Thymus (tissue), 11 donors: ENCODE data around the gene NRG4. TPM values are rescaled to one million over a fixed set of nuclear protein-coding genes. Genes with fewer than 3 reads are reported as not detected.
"Not testable (repeated sequence)": the region's sequence is repeated elsewhere in the genome, so short reads cannot be mapped to it uniquely, and the experiment has no call there.

Source experiments
- DNase-seq, 9 donors: peaks; one replicate each; pipeline ENCODE4 v3.0.0-alpha.2; 2013; ENCODE audit warnings: low spot score in 9 of 9, low read depth in 6 of 9, missing footprints in 1 of 9
- H3K27ac ChIP-seq, 2 donors: one replicate each; pipeline ENCODE4 v1.5.1; 2013; ENCODE audit warnings: control low read depth in 1 of 2, low read depth in 1 of 2, low read length in 1 of 2, mild to moderate bottlenecking in 1 of 2, moderate library complexity in 1 of 2
- H3K27me3 ChIP-seq, 2 donors: one replicate each; pipeline ENCODE4 v1.5.1; 2013; ENCODE audit warnings: low read length in 1 of 2; ENCODE audit not compliant: control insufficient read depth in 2 of 2, insufficient read depth in 1 of 2
- H3K36me3 ChIP-seq, 2 donors: one replicate each; pipeline ENCODE4 v1.5.1; 2013; ENCODE audit warnings: low read length in 1 of 2, mild to moderate bottlenecking in 1 of 2, moderate library complexity in 1 of 2; ENCODE audit not compliant: control insufficient read depth in 2 of 2, insufficient read depth in 2 of 2
- H3K4me1 ChIP-seq, 2 donors: one replicate each; pipeline ENCODE4 v1.5.1; 2013; ENCODE audit warnings: low read length in 2 of 2; ENCODE audit not compliant: control insufficient read depth in 2 of 2, insufficient read depth in 2 of 2
- H3K4me3 ChIP-seq, 2 donors: one replicate each; pipeline ENCODE4 v1.5.1; 2013; ENCODE audit warnings: low read length in 2 of 2, control low read depth in 1 of 2, mild to moderate bottlenecking in 1 of 2
- H3K9me3 ChIP-seq, 2 donors: one replicate each; pipeline ENCODE4 v1.5.1; 2013; ENCODE audit warnings: low read length in 1 of 2, mild to moderate bottlenecking in 1 of 2; ENCODE audit not compliant: control insufficient read depth in 2 of 2, insufficient read depth in 1 of 2
- WGBS: extraction: QIAGEN DNeasy Blood & Tissue Kit; methylation state at CpG from one replicate; pipeline ENCODE4 v1.1.7; 2013; 5-methylcytosine and 5-hydroxymethylcytosine counted together
- polyA plus RNA-seq: library from polyadenylated mRNA; stranded (reverse); fragments of 200-250 nt; gene quantifications from one replicate; pipeline ENCODE4 v1.2.3, GENCODE V29; 2013
- total RNA-seq: library from RNA; stranded (reverse); fragments of 120-200 nt; gene quantifications from one replicate; pipeline ENCODE4 v1.2.4, GENCODE V29; 2013
- donor health status: healthy.

Gene NRG4
- total and polyA plus RNA-seq, 2 donors, result 0.09 to 0.41 TPM

DNA sequence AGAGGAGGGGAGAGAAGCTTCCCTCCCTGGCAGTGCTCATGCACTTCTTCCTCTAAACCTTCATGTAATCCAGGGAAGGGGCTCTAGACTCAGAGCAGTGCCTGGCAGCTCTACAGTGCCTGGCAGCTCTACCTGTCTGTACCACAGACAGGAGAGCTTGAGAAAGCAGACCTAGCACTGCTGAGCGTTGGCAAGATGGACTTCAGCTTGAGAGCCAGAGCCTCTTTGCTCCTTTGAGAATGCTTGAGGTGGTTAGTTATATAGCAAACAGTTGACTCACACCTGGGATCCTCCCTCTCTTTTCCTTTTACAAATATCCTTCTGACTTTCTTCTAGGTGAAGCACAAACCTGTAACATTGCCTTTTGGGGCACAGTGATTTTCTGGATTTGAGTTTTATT is 87.6 kb downstream of the NRG4 start:
- DNase-seq, result no peak
- no peaks in the 10 kb centered on the region for H3K4me1 ChIP-seq
- peaks cover 8 to 11% of the 10 kb centered on the region in 2 donors for H3K36me3 ChIP-seq
- H3K4me3 ChIP-seq, result no peak overlapping the region
- no peak overlapping the region for H3K27ac ChIP-seq
- WGBS, result 100% methylated on average over 1 of the region's 1 CpG
- H3K9me3 ChIP-seq, result no peaks in the 10 kb centered on the region
- no peaks in the 10 kb centered on the region for H3K27me3 ChIP-seq

GRCh38 chr15:75923756-75924155 is 88.5 kb downstream of the NRG4 start:
- 98% methylated on average over 4 of the region's 4 CpGs for WGBS

GRCh38 chr15:75921732-75922703 is 90.2 kb downstream of the NRG4 start:
- Histone ChIP-seq H3K27ac (no peak overlapping the region), H3K27me3 (no peaks in the 10 kb centered on the region), H3K4me3 (no peak overlapping the region), H3K4me1 (no peaks in the 10 kb centered on the region), H3K9me3 (no peaks in the 10 kb centered on the region), H3K36me3 (peaks cover 10 to 11% of the 10 kb centered on the region in 2 donors)
- DNase-seq, result peak in 4 of 9 donors; percentile 13 to 57 (median 22)
- WGBS, result 91% methylated on average over 9 of the region's 9 CpGs

More at GRCh38 chr15:75923756-75924155, 88.5 kb downstream of the NRG4 start:
- Histone ChIP-seq H3K4me3 (no peak overlapping the region), H3K36me3 (peaks cover 10 to 11% of the 10 kb centered on the region in 2 donors), H3K27ac (no peak overlapping the region), H3K9me3 (no peaks in the 10 kb centered on the region), H3K27me3 (no peaks in the 10 kb centered on the region), H3K4me1 (no peaks in the 10 kb centered on the region)
- DNase-seq, result no peak

- no peaks in the 10 kb centered on the region for H3K4me1 ChIP-seq
- no peaks in the 10 kb centered on the region for H3K9me3 ChIP-seq
- H3K27me3 ChIP-seq, result no peaks in the 10 kb centered on the region
- no peak overlapping the region for H3K4me3 ChIP-seq
- H3K36me3 ChIP-seq, result peaks cover 9 to 13% of the 10 kb centered on the region in 2 donors
- no peak for DNase-seq
- 99% methylated on average over 1 of the region's 1 CpG for WGBS
- H3K27ac ChIP-seq, result no peak overlapping the region
These were observed 92.1 kb downstream of the NRG4 start for GRCh38 chr15:75920079-75920478.

DNA sequence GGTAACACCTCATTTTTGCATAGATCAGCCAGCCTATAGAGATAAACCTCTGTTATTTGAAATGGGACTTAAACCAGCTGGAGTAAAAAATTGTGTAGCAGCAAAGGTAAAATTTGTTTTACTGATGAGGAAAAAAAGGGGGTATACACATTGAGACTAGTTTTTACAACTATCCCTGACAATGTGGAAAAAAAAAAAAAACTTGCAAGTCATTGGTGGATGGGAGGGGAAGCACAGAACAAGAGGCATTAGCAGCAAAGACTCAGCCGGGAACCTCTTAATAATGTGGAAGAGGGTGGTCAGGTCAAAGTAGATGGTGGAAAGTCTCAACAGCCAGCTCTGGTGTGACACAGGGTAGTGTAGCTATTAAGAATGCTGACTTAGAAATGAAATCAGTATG is 94.1 kb downstream of the NRG4 start:
- Histone ChIP-seq H3K27me3 (no peaks in the 10 kb centered on the region), H3K4me1 (no peaks in the 10 kb centered on the region), H3K36me3 (peaks cover 6 to 15% of the 10 kb centered on the region in 2 donors), H3K9me3 (no peaks in the 10 kb centered on the region), H3K27ac (no peak overlapping the region), H3K4me3 (no peak overlapping the region)
- DNase-seq, result no peak
- WGBS, result 100% methylated on average over 1 of the region's 1 CpG

DNA sequence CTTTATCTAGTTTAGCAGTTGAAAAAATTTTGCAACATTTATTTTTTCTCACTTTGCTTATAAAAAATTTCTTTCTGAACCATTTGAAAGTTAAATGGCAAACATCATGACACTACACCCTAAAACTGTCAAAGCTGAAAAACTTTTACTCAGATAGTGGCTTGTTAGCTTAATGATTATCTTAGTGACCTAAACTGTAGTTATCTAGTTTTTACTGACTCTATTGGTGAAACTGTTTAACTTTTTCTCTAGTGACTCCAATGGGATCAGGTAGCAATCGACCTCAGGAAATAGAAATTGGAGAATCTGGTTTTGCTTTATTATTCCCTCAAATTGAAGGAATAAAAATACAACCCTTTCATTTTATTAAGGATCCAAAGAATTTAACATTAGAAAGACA is 95.2 kb downstream of the NRG4 start:
- Histone ChIP-seq H3K27ac (no peak overlapping the region), H3K36me3 (peaks cover 6 to 11% of the 10 kb centered on the region in 2 donors), H3K9me3 (no peaks in the 10 kb centered on the region), H3K4me1 (no peaks in the 10 kb centered on the region), H3K4me3 (no peak overlapping the region), H3K27me3 (no peaks in the 10 kb centered on the region)
- 94% methylated on average over 1 of the region's 1 CpG for WGBS
- DNase-seq, result no peak

DNA sequence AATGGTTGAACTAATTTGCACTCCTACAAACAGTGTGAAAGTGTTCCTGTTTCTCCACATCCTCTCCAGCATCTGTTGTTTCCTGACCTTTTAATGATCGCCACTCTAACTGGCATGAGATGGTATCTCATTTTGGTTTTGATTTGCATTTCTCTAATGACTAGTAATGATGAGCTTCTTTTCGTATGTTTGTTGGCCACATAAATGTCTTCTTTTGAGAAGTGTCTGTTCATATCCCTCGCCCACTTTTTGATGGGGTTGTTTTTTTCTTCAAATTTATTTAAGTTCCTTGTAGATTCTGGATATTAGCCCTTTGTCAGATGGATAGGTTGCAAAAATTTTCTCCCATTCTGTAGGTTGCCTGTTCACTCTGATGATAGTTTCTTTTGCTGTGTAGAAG is 101.9 kb downstream of the NRG4 start:
- 97% methylated on average over 3 of the region's 3 CpGs for WGBS
- not testable (repeated sequence) for H3K4me1 ChIP-seq, H3K9me3 ChIP-seq, DNase-seq, H3K27ac ChIP-seq, H3K27me3 ChIP-seq, H3K36me3 ChIP-seq, H3K4me3 ChIP-seq

GRCh38 chr15:75905231-75905630 is 107.0 kb downstream of the NRG4 start:
- H3K36me3 ChIP-seq, result peaks cover 3 to 7% of the 10 kb centered on the region in 2 donors

More at GRCh38 chr15:75905231-75905630, 107.0 kb downstream of the NRG4 start:
- H3K9me3 ChIP-seq, result no peaks in the 10 kb centered on the region
- H3K27me3 ChIP-seq, result no peaks in the 10 kb centered on the region
- WGBS, result over 99% methylated on average over 5 of the region's 5 CpGs
- H3K27ac ChIP-seq, result no peak overlapping the region
- H3K4me3 ChIP-seq, result no peak overlapping the region
- peaks cover 10% of the 10 kb centered on the region in 2 donors for H3K4me1 ChIP-seq
- DNase-seq, result no peak
